OCI-LY7 (cell line): Measurements from ENCODE around the gene CORO7. TPM values are rescaled to one million over a fixed set of nuclear protein-coding genes. Genes with fewer than 3 reads are reported as not detected.

Source experiments
- BruUV-seq: library from RNA; stranded (reverse); fragments of 400-500 nt; replicated peaks from 2 replicates; lab custom pipeline; 2021; lab: Mats Ljungman, UMichigan
- CTCF ChIA-PET: fragments of 300-600 bp; sonication (Branson Sonifier 250); formaldehyde crosslinking; loops from one replicate; lab custom pipeline; 2022; ENCODE audit warnings: antibody characterized with exemption; ENCODE audit not compliant: unreplicated experiment; lab: Charles Lee
- POLR2A ChIA-PET: fragments of 300-600 bp; sonication (Branson Sonifier 250); formaldehyde crosslinking; loops from one replicate; lab custom pipeline; 2022; ENCODE audit warnings: antibody characterized with exemption; lab: Charles Lee
- DNase-seq: peaks from one replicate; pipeline ENCODE4 v3.0.0-alpha.2; 2015; ENCODE audit warnings: low spot score
- H2AFZ ChIP-seq: fragments of 200-600 bp; sonication (generic), shearing (Covaris generic); 2 replicates; pipeline ENCODE4 v1.6.1; 2014; ENCODE audit warnings: mild to moderate bottlenecking, antibody characterized with exemption, low read length, moderate library complexity
- H3K27ac ChIP-seq: fragments of 200-600 bp; sonication (generic); 2 replicates; pipeline ENCODE4 v1.5.1; 2014; ENCODE audit warnings: mixed run types, low read depth, mild to moderate bottlenecking, moderate library complexity, low read length, inconsistent platforms; ENCODE audit not compliant: poor library complexity, severe bottlenecking
- H3K36me3 ChIP-seq: fragments of 200-600 bp; sonication (generic); 2 replicates; pipeline ENCODE4 v1.6.1; 2014; ENCODE audit warnings: mild to moderate bottlenecking, antibody characterized with exemption, low read length, moderate library complexity, mixed read lengths; ENCODE audit not compliant: insufficient read depth
- H3K4me1 ChIP-seq: fragments of 200-600 bp; sonication (generic); 2 replicates; pipeline ENCODE4 v1.5.1; 2014; ENCODE audit warnings: mild to moderate bottlenecking, low read length; ENCODE audit not compliant: insufficient read depth, poor library complexity, severe bottlenecking
- H3K4me2 ChIP-seq: fragments of 200-600 bp; sonication (generic); 2 replicates; pipeline ENCODE4 v1.6.1; 2014; ENCODE audit warnings: mild to moderate bottlenecking, low read length
- H3K4me3 ChIP-seq: fragments of 200-600 bp; sonication (generic); 2 replicates; pipeline ENCODE4 v1.5.1; 2014; ENCODE audit warnings: mild to moderate bottlenecking, low read depth, low read length; ENCODE audit not compliant: poor library complexity, severe bottlenecking
- H3K79me2 ChIP-seq: fragments of 200-600 bp; sonication (generic); 2 replicates; pipeline ENCODE4 v1.6.1; 2016; ENCODE audit warnings: low read depth, mild to moderate bottlenecking, low read length, moderate library complexity, mixed read lengths; ENCODE audit not compliant: insufficient read depth
- H3K9me2 ChIP-seq: fragments of 200-600 bp; sonication (generic); 2 replicates; pipeline ENCODE4 v1.6.1; 2016; ENCODE audit warnings: mild to moderate bottlenecking, low read length, mixed read lengths; ENCODE audit not compliant: insufficient read depth
- H3K9me3 ChIP-seq: fragments of 200-600 bp; sonication (generic); 2 replicates; pipeline ENCODE4 v1.6.1; 2014; ENCODE audit warnings: mild to moderate bottlenecking, mixed run types, low read length, mixed read lengths
- H4K20me1 ChIP-seq: fragments of 200-600 bp; sonication (generic); 2 replicates; pipeline ENCODE4 v1.6.1; 2014; ENCODE audit warnings: mild to moderate bottlenecking, antibody characterized with exemption, low read length, moderate library complexity, mixed read lengths; ENCODE audit not compliant: insufficient read depth
- EZH2phosphoT487 ChIP-seq: fragments of 200-600 bp; sonication (generic); IDR thresholded peaks from 2 replicates; pipeline ENCODE4 v1.6.1; 2018; ENCODE audit warnings: low read depth, borderline replicate concordance, mild to moderate bottlenecking, mixed run types, antibody characterized with exemption, low read length, moderate library complexity, mixed read lengths
- intact Hi-C: fragments of 100-400 bp; cut with micrococcal nuclease; formaldehyde crosslinking; loops from one replicate; pipeline ENCODE4 v1.10.0; 2022; ENCODE audit not compliant: unreplicated experiment
- total RNA-seq, 2 experiments: library from RNA; depleted of rRNA in 1 of 2; stranded (reverse); fragments of >200 nt in 1 of 2; shearing (Covaris generic) in 1 of 2; gene quantifications; 2 replicates each; pipeline ENCODE4 v1.2.3, GENCODE V29; 2014 to 2022
- TF ChIP-seq, protein P1 (sequence below): fragments of 200-600 bp; sonication (generic); conservative IDR thresholded peaks from 2 replicates; pipeline ENCODE4 v1.5.1; 2014; ENCODE audit warnings: mild to moderate bottlenecking, antibody characterized with exemption, low read length, moderate library complexity, mixed read lengths

The CORO7 gene
- total RNA-seq, 2 experiments from 2014 or later = 77.2 to 112 TPM

- ChIA-PET CTCF (no interaction called here), POLR2A (interaction anchor here (1.7 kb wide), 1 partner anchor 10 kb away, joined by 4 read pairs; no protein-coding TSS in a partner anchor)
- Histone ChIP-seq H2AFZ (no peak overlapping the region), H3K27ac (peak overlapping the region; percentile 88), H3K4me3 (peak overlapping the region; percentile 90), H3K4me1 (peaks cover 23% of the 10 kb centered on the region), H3K36me3 (peaks cover 49% of the 10 kb centered on the region), H3K79me2 (peaks cover 61% of the 10 kb centered on the region), H3K9me2 (no peaks in the 10 kb centered on the region), H4K20me1 (no peaks in the 10 kb centered on the region), H3K9me3 (no peaks in the 10 kb centered on the region), H3K4me2 (peak overlapping the region; percentile 99)
- TSS peak; percentile 76 for BruUV-seq
- DNase-seq = no peak
- intact Hi-C loops = loop anchor here (1.0 to 10.0 kb wide), 2 partner anchors 47 to 418 kb away; partner anchors contain the start of genes GLYR1, NMRAL1 and UBN1
- TF ChIP-seq EZH2phosphoT487 = no peak
- TF ChIP-seq, protein P1, sequence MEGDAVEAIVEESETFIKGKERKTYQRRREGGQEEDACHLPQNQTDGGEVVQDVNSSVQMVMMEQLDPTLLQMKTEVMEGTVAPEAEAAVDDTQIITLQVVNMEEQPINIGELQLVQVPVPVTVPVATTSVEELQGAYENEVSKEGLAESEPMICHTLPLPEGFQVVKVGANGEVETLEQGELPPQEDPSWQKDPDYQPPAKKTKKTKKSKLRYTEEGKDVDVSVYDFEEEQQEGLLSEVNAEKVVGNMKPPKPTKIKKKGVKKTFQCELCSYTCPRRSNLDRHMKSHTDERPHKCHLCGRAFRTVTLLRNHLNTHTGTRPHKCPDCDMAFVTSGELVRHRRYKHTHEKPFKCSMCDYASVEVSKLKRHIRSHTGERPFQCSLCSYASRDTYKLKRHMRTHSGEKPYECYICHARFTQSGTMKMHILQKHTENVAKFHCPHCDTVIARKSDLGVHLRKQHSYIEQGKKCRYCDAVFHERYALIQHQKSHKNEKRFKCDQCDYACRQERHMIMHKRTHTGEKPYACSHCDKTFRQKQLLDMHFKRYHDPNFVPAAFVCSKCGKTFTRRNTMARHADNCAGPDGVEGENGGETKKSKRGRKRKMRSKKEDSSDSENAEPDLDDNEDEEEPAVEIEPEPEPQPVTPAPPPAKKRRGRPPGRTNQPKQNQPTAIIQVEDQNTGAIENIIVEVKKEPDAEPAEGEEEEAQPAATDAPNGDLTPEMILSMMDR = no peak
Measured at GRCh38 chr16:4426722-4427372, 10.5 kb upstream of the CORO7 start.

DNA sequence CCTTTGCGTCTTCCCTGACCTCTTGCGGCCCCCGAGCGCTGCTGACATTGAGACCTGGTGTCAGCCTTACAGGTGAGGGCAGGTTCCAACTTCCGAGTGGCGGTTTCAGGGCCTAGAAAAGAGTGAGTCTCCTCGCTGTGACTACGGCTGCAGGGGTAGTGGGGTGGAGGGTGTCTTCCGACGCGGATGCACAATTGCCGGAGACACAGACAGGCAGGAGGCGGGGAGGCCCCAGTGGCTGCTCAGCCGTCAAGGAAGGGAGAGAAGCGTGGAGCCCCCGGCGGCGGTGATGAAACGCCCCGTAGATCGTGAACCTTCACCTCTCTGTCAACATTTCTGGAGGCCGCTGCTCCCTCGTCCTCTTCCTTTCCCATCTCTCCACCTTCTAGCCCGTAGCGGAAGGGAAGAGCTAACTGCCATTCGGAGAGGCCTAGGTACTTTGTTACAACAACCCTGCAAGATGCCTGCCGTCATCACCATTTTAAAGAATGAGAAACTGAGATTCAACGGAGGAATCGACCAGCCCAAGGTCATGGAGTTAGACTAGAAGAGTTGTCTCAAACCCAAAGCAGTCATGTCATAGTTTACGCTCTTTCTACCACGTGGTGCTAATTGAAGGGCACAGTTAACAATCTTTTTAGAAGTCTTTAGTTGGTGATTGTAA is 9.8 kb upstream of the CORO7 start:
- Histone ChIP-seq H3K27ac (peak overlapping the region; percentile 88), H3K9me2 (no peaks in the 10 kb centered on the region), H2AFZ (peak overlapping the region; percentile 89; the same call in 1 of the 2 replicates), H3K4me2 (peak overlapping the region; percentile 99), H3K4me3 (peak overlapping the region; percentile 90), H3K4me1 (peaks cover 23% of the 10 kb centered on the region), H4K20me1 (no peaks in the 10 kb centered on the region), H3K36me3 (peaks cover 42% of the 10 kb centered on the region), H3K79me2 (peaks cover 57% of the 10 kb centered on the region), H3K9me3 (no peaks in the 10 kb centered on the region)
- TF ChIP-seq EZH2phosphoT487 = no peak
- TF ChIP-seq, protein P1 = 0 out of 2 replicates have a peak, but pooled peaks have one; percentile 24
- BruUV-seq = no TSS peak
- intact Hi-C loops = loop anchor here (1.0 to 10.0 kb wide), 2 partner anchors 48 to 419 kb away; partner anchors contain the start of genes GLYR1, NMRAL1 and UBN1
- CTCF ChIA-PET = no interaction called here
- peak; percentile 71 for DNase-seq
- POLR2A ChIA-PET = interaction anchor here (1.7 kb wide), 1 partner anchor 9 kb away, joined by 4 read pairs; no protein-coding TSS in a partner anchor
